GM12891 (cell line): ENCODE data around the gene VAMP4.

Source experiments
- PAX5 ChIP-seq: IDR thresholded peaks from 2 replicates; pipeline ENCODE4 v1.6.1; 2011; ENCODE audit warnings: low read length, moderate library complexity, mild to moderate bottlenecking; ENCODE audit not compliant: insufficient read depth, severe bottlenecking
- POLR2A ChIP-seq: IDR thresholded peaks from 2 replicates; pipeline ENCODE4 v1.6.1; 2011; ENCODE audit warnings: low read depth, low read length, control low read depth
- POLR2AphosphoS5 ChIP-seq: IDR thresholded peaks from 2 replicates; pipeline ENCODE4 v1.6.1; 2011; ENCODE audit warnings: low read depth, low read length, control low read depth
- POU2F2 ChIP-seq: IDR thresholded peaks from 2 replicates; pipeline ENCODE4 v1.6.1; 2011; ENCODE audit warnings: low read depth, mild to moderate bottlenecking, control low read depth, low read length, moderate library complexity
- SPI1 ChIP-seq: IDR thresholded peaks from 2 replicates; pipeline ENCODE4 v1.6.1; 2011; ENCODE audit warnings: low read depth, low read length, control low read depth
- TAF1 ChIP-seq: IDR thresholded peaks from 2 replicates; pipeline ENCODE4 v1.6.1; 2011; ENCODE audit warnings: low read depth, low read length, control low read depth

DNA sequence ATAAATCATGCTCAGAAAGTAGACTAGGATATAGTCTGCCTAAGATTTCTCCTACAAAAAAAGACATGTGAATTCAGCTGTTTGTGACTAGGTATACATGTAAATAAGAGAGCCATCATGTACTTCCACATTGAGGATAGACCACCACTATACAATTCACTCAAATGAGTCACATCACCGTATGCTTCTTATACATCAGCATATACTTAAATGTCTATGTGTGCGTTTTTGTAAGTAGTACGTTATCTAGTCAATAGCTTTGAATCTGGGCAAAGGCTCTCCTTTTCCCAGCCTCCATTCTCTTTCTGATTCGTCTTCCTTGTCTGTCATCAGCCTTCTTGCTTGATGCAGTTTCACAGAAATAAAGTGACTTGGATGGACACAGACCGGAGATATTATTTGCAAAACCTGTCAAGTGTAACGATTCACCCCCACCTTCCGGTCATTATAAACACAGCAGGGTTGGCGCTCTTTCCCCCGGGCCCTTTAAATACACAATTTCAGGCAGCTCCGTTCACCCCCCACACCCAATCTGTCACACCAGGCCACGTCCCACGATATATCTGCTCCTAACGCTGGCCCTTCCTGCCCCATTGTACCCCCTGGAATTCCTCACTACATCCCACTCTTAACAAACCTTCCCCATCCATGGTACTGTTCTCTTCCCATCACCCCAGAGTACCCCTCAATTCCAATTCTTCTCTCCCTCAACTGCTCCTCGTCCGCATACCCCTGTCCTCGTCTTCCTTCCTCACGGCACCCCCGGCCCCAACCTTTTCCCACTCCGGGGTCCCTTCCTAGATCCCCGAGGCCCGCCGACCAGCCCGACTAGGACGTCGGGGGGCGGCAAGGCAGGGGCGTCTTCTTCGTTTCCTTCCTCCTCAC is 636 bp downstream of the VAMP4 start:
- no peak for TF ChIP-seq POLR2A
- peak; percentile 58 for TF ChIP-seq PAX5
- TF ChIP-seq POLR2AphosphoS5 = no peak
- peak; percentile 29; the same call in 1 of the 2 replicates for TF ChIP-seq TAF1
- TF ChIP-seq SPI1 = no peak
- no peak for TF ChIP-seq POU2F2
